DND-41 (cell line): ENCODE results near the gene MBP.

Experiments
- ATAC-seq: fragments of 200-7000 bp; cut with Tn5 transposase; 3 replicates; pipeline ENCODE4 v1.9.1; 2021; ENCODE audit warnings: low read depth; ENCODE audit not compliant: insufficient read depth
- DNase-seq: peaks from one replicate; pipeline ENCODE4 v3.0.0-alpha.2; 2020
- H2AFZ ChIP-seq: 2 replicates; pipeline ENCODE4 v1.6.0; 2012; ENCODE audit warnings: low read depth, low read length
- H3K27ac ChIP-seq: 2 replicates; pipeline ENCODE4 v1.5.1; 2012; ENCODE audit warnings: low read length, inconsistent platforms
- H3K27me3 ChIP-seq: fragments of 200-600 bp; sonication (generic); 2 replicates; pipeline ENCODE4 v1.6.0; 2012; ENCODE audit warnings: low read length, mild to moderate bottlenecking, inconsistent platforms; ENCODE audit not compliant: insufficient read depth, poor library complexity
- H3K36me3 ChIP-seq: 2 replicates; pipeline ENCODE4 v1.5.1; 2012; ENCODE audit warnings: low read length, inconsistent platforms; ENCODE audit not compliant: insufficient read depth
- H3K4me1 ChIP-seq: 2 replicates; pipeline ENCODE4 v1.5.1; 2012; ENCODE audit warnings: mild to moderate bottlenecking, low read length; ENCODE audit not compliant: insufficient read depth
- H3K4me2 ChIP-seq: 2 replicates; pipeline ENCODE4 v1.6.0; 2012; ENCODE audit warnings: mild to moderate bottlenecking, moderate library complexity, low read length, inconsistent platforms; ENCODE audit not compliant: insufficient read depth
- H3K4me3 ChIP-seq, 2 experiments: fragments of 200-600 bp in 1 of 2; shearing (Covaris generic) in 1 of 2; 2 replicates each; pipeline ENCODE4 v1.5.1; 2012 to 2016; ENCODE audit warnings: inconsistent platforms in 2 of 2, low read length in 2 of 2, mild to moderate bottlenecking in 2 of 2, low read depth in 1 of 2, moderate library complexity in 1 of 2
- H3K79me2 ChIP-seq: 2 replicates; pipeline ENCODE4 v1.6.0; 2012; ENCODE audit warnings: low read length, inconsistent platforms; ENCODE audit not compliant: insufficient read depth
- H3K9ac ChIP-seq: 2 replicates; pipeline ENCODE4 v1.6.0; 2012; ENCODE audit warnings: low read depth, mild to moderate bottlenecking, inconsistent platforms, low read length, moderate library complexity
- H3K9me3 ChIP-seq: 2 replicates; pipeline ENCODE4 v1.5.1; 2012; ENCODE audit warnings: low read length, moderate library complexity, mild to moderate bottlenecking, inconsistent platforms; ENCODE audit not compliant: insufficient read depth, severe bottlenecking
- H4K20me1 ChIP-seq: 2 replicates; pipeline ENCODE4 v1.6.0; 2012; ENCODE audit warnings: low read length; ENCODE audit not compliant: insufficient read depth
- CTCF ChIP-seq: IDR thresholded peaks from 2 replicates; pipeline ENCODE4 v1.5.1; 2012; ENCODE audit warnings: borderline replicate concordance, low read length, moderate library complexity, mild to moderate bottlenecking; ENCODE audit not compliant: poor library complexity, severe bottlenecking; ENCODE audit errors: extremely low read depth
- EZH2 ChIP-seq: IDR thresholded peaks from 3 replicates; pipeline ENCODE4 v1.6.1; 2012; ENCODE audit warnings: borderline replicate concordance, low read depth, mild to moderate bottlenecking, moderate library complexity, low read length, inconsistent platforms; ENCODE audit not compliant: severe bottlenecking

The MBP gene

GRCh38 chr18:77148289-77148688, 15.7 kb upstream of the MBP start:
- no peak for DNase-seq
- no peaks in the 10 kb centered on the region for H3K27me3 ChIP-seq
- peak overlapping the region; percentile 28; the same call in 1 of the 2 replicates for H3K27ac ChIP-seq
- H3K4me2 ChIP-seq, result no peak overlapping the region
- H4K20me1 ChIP-seq, result no peaks in the 10 kb centered on the region
- no peak overlapping the region for H3K9ac ChIP-seq
- no peaks in the 10 kb centered on the region for H3K36me3 ChIP-seq
- H3K9me3 ChIP-seq, result peaks cover 11% of the 10 kb centered on the region
- H3K4me3 ChIP-seq, result no peak overlapping the region
- no peak for ATAC-seq
- peaks cover 34% of the 10 kb centered on the region for H3K4me1 ChIP-seq
- no peak for TF ChIP-seq CTCF
- no peak for TF ChIP-seq EZH2
- no peak overlapping the region for H2AFZ ChIP-seq
- no peaks in the 10 kb centered on the region for H3K79me2 ChIP-seq

- Histone ChIP-seq H3K27ac (peak overlapping the region; percentile 72), H3K27me3 (no peaks in the 10 kb centered on the region), H4K20me1 (no peaks in the 10 kb centered on the region), H3K9me3 (peaks cover 18% of the 10 kb centered on the region), H3K79me2 (no peaks in the 10 kb centered on the region), H3K4me1 (peaks cover 34% of the 10 kb centered on the region), H3K4me3 (no peak overlapping the region), H3K36me3 (no peaks in the 10 kb centered on the region), H2AFZ (peak overlapping the region; percentile 53; the same call in 1 of the 2 replicates), H3K9ac (no peak overlapping the region), H3K4me2 (no peak overlapping the region)
- DNase-seq, result no peak
- TF ChIP-seq CTCF (no peak), EZH2 (no peak)
- peak; percentile 77 for ATAC-seq
Measured at GRCh38 chr18:77147418-77147852, 14.9 kb upstream of the MBP start.

GRCh38 chr18:77146249-77147080, 13.9 kb upstream of the MBP start:
- Histone ChIP-seq H3K79me2 (no peaks in the 10 kb centered on the region), H3K9me3 (peaks cover 25% of the 10 kb centered on the region), H3K4me2 (no peak overlapping the region), H3K27me3 (no peaks in the 10 kb centered on the region), H3K4me1 (peaks cover 34% of the 10 kb centered on the region), H2AFZ (no peak overlapping the region), H4K20me1 (no peaks in the 10 kb centered on the region), H3K36me3 (no peaks in the 10 kb centered on the region), H3K9ac (no peak overlapping the region), H3K27ac (peak overlapping the region; percentile 72), H3K4me3 (no peak overlapping the region)
- no peak for TF ChIP-seq CTCF
- no peak for TF ChIP-seq EZH2
- DNase-seq, result no peak
- 0 out of 3 replicates have a peak, but pooled peaks have one; percentile 30 for ATAC-seq
